GM12865 (cell line): ENCODE results near the gene FAM237B.
"Not testable (repeated sequence)": the region's sequence is repeated elsewhere in the genome, so short reads cannot be mapped to it uniquely, and the experiment has no call there.

Source experiments
- DNase-seq: peaks from one replicate; pipeline ENCODE4 v3.0.0; 2010; ENCODE audit warnings: low read depth
- H3K4me3 ChIP-seq: 2 replicates; pipeline ENCODE4 v1.5.1; 2011; ENCODE audit warnings: mild to moderate bottlenecking, low read depth, low read length, control low read depth
- TF ChIP-seq, protein P1 (sequence below): IDR thresholded peaks from 2 replicates; pipeline ENCODE4 v1.5.1; 2011; ENCODE audit warnings: low read length, control low read depth, low read depth, inconsistent platforms; ENCODE audit not compliant: insufficient read depth; ENCODE audit errors: missing control alignments

FAM237B gene

DNA sequence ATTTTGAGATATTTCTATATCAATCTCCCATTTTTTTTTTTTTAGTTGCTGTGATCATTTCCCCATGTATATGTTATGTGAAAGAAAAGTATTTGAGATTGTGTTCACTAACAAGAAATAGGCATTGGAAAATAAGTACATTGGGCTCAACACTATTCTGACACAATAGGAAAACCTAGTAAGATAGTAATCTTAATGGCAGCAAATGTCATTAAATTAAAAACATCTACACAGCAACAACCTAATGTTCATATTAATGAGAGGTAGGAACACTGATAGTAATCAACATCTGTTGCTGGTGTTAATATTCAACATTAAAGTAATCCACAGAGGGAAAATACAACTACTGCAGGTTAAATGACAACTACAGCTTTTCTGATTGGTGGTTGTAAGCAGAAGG lies 23.9 kb upstream of the FAM237B start:
- no peak overlapping the region for H3K4me3 ChIP-seq
- TF ChIP-seq, protein P1, sequence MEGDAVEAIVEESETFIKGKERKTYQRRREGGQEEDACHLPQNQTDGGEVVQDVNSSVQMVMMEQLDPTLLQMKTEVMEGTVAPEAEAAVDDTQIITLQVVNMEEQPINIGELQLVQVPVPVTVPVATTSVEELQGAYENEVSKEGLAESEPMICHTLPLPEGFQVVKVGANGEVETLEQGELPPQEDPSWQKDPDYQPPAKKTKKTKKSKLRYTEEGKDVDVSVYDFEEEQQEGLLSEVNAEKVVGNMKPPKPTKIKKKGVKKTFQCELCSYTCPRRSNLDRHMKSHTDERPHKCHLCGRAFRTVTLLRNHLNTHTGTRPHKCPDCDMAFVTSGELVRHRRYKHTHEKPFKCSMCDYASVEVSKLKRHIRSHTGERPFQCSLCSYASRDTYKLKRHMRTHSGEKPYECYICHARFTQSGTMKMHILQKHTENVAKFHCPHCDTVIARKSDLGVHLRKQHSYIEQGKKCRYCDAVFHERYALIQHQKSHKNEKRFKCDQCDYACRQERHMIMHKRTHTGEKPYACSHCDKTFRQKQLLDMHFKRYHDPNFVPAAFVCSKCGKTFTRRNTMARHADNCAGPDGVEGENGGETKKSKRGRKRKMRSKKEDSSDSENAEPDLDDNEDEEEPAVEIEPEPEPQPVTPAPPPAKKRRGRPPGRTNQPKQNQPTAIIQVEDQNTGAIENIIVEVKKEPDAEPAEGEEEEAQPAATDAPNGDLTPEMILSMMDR = no peak
- no peak for DNase-seq

DNA sequence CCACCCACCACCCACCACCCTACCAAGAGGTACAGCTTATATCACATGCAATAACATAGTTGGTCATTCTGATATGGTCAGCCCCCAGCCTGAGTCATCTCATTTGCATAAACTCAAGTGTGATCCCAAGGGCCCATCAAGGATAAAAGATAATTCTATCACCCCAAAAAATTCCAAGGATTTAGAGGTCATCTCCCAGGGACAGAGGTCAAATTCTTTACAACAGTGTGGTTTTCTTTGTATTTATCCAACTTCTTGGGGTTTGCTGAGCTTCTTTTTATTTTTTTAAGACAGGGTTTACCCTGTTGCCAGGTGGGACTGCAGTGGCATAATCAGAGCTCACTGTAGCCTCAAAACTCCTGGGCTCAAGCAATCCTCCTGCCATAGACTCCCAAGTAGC lies 16.0 kb upstream of the FAM237B start:
- DNase-seq = no peak
- TF ChIP-seq, protein P1 = no peak

DNA sequence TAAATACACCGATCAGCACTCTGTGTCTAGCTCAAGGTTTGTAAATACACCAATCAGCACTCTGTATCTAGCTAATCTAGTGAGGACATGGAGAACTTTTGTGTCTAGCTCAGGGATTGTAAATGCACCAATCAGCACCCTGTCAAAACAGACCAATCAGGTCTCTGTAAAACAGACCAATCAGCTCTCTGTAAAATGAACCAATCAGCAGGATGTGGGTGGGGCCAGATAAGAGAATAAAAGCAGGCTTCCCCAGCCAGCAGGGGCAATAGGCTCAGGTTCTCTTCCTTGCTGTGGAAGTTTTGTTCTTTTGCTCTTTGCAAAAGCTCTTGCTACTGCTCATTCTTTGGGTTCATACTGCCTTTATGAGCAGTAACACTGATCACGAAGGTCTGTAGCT lies 13.8 kb upstream of the FAM237B start:
- not testable (repeated sequence) for DNase-seq, H3K4me3 ChIP-seq

More for the DNA sequence above, 16.0 kb upstream of the FAM237B start:
- H3K4me3 ChIP-seq = no peak overlapping the region

DNA sequence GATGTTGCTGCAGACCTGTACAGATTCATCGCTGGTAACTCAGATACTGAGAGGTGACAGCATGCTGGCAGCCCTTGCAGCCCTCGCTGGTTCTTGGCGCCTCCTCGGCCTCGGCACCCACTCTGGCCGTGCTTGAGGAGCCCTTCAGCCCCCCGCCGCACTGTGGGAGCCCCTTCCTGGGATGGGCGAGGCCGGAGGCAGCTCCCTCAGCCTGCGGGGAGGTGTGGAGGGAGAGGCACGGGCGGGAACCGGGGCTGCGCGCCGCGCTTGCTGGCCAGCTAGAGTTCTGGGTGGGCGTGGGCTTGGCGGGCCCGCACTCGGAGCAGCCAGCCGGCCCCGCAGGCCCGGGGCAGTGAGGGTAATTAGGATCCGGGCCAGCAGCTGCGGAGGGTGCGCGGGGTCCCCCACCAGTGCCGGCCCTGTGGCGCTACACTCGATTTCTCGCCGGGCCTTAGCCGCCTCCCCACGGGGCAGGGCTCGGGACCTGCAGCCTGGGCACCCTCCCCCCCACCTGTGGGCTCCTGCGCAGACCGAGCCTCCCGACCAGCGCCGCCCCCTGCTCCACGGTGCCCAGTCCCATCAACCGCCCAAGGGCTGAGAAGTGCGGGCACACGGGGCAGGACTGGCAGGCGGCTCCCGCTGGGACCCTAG lies 13.2 kb upstream of the FAM237B start:
- TF ChIP-seq, protein P1 = no peak
- H3K4me3 ChIP-seq = no peak overlapping the region
- no peak for DNase-seq

DNA sequence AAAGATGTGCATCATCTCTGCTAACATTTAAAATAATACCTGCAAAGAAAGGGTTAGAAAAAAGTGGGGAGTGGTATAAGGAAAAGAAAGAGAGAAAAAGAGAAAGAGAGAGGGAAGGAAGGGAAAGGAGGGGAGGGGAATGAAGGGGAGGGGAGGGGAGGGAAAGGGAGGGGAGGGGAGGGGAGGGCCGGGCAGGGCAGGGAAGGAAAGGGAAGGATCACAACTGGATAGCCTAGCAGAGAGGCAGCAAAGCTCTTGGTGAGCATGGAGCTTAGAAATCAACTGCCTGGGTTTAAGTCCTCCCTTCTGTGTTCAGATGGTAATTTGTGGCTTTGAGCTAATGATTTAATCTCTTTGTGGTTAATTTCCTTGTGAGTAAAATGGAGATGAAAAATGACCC lies 5.4 kb upstream of the FAM237B start:
- no peak overlapping the region for H3K4me3 ChIP-seq
- DNase-seq = no peak
- TF ChIP-seq, protein P1 = no peak

DNA sequence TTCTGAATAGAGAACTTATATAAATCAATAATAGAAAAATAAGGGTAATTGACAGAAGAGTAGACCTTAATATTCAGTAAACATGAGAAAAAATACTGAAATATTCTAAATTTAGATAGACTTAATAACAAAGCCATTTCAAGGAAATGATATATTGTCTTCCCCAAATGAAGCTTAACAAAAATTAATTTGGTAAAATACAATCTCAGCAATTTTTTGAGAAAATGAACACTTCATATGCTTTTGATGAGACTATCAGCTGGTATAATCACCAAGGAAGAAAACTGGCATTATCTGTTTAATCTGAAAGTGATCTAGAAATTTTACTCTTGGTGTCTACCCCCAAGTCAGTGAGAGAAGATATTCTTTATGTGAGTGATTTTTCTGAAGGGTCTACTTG lies 1.7 kb upstream of the FAM237B start:
- DNase-seq = no peak
- TF ChIP-seq, protein P1 = no peak
- no peak overlapping the region for H3K4me3 ChIP-seq

DNA sequence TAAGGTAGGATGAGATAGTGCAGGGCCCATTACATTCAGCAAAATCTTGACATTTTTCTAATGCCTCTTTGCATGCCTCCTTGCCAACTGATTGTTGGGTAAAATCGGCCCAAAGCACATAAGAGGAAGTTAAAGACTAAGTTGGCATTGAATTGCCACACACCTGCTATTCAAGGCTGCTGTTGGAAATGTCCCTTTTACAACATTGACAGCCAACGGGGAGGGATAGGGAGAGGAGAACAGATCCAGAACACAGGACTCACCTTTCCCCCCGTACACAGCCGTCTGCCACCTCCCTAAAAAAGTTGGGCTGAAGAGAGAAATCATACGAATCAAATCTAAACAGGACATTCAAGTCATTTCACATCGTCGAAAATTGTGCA lies 695 bp downstream of the FAM237B start:
- no peak overlapping the region for H3K4me3 ChIP-seq
- TF ChIP-seq, protein P1 = no peak
- DNase-seq = no peak
